HPDE6-E6E7 (cell line): ENCODE measurements around the gene R3HDM4.

Source experiments
- DNase-seq: peaks from one replicate; pipeline ENCODE4 v3.0.0; 2011; ENCODE audit warnings: missing footprints; ENCODE audit errors: extremely low spot score

Gene R3HDM4

GRCh38 chr19:912181-913079 lies 589 bp downstream of the R3HDM4 start:
- no peak for DNase-seq

GRCh38 chr19:911197-912033 lies 1.6 kb downstream of the R3HDM4 start:
- no peak for DNase-seq

GRCh38 chr19:907183-907853 lies 5.7 kb downstream of the R3HDM4 start:
- no peak for DNase-seq

GRCh38 chr19:906480-906879 lies 6.5 kb downstream of the R3HDM4 start:
- no peak for DNase-seq

- DNase-seq, result no peak
Observed at GRCh38 chr19:904545-904944, 8.5 kb downstream of the R3HDM4 start.

- DNase-seq, result no peak
Observed at GRCh38 chr19:903266-903797, 9.7 kb downstream of the R3HDM4 start.

GRCh38 chr19:902446-903226 lies 10.4 kb downstream of the R3HDM4 start:
- DNase-seq, result no peak

GRCh38 chr19:902093-902370 lies 11.0 kb downstream of the R3HDM4 start:
- DNase-seq, result no peak

- no peak for DNase-seq
Observed at GRCh38 chr19:901216-902092, 11.6 kb downstream of the R3HDM4 start.

GRCh38 chr19:900302-901111 lies 12.5 kb downstream of the R3HDM4 start:
- DNase-seq, result no peak

GRCh38 chr19:900043-900301 lies 13.0 kb downstream of the R3HDM4 start:
- DNase-seq, result no peak

- DNase-seq, result no peak
Observed at GRCh38 chr19:899336-900042, 13.5 kb downstream of the R3HDM4 start.

- DNase-seq, result no peak
Observed at GRCh38 chr19:898663-899062, 14.4 kb downstream of the R3HDM4 start.

- no peak for DNase-seq
Observed at GRCh38 chr19:897442-898039, 15.5 kb downstream of the R3HDM4 start.

- DNase-seq, result no peak
Observed at GRCh38 chr19:896999-897398, 16.0 kb downstream of the R3HDM4 start.

- DNase-seq, result no peak
Observed at GRCh38 chr19:896434-896833, 16.6 kb downstream of the R3HDM4 start.

GRCh38 chr19:892894-893689 lies 19.9 kb downstream of the R3HDM4 start, which contains the start of the genes MED16 and RNU6-9:
MED16 (minus strand) TSS chr19:893187; CDS start chr19:891131, 2,056 bp downstream.
RNU6-9 (plus strand) TSS chr19:893484.
- peak; percentile 88 for DNase-seq
